HEK293T (cell line): ENCODE results near the gene ADIPOQ.

ENCODE experiments used
- ELF4 ChIP-seq: fragments of 450-650 bp; IDR thresholded peaks from 2 replicates; pipeline ENCODE4 v1.6.1; 2017; ENCODE audit warnings: antibody characterized with exemption
- NFRKB ChIP-seq: fragments of 450-650 bp; IDR thresholded peaks from 2 replicates; pipeline ENCODE4 v1.6.1; 2016; ENCODE audit warnings: mild to moderate bottlenecking, moderate library complexity

DNA sequence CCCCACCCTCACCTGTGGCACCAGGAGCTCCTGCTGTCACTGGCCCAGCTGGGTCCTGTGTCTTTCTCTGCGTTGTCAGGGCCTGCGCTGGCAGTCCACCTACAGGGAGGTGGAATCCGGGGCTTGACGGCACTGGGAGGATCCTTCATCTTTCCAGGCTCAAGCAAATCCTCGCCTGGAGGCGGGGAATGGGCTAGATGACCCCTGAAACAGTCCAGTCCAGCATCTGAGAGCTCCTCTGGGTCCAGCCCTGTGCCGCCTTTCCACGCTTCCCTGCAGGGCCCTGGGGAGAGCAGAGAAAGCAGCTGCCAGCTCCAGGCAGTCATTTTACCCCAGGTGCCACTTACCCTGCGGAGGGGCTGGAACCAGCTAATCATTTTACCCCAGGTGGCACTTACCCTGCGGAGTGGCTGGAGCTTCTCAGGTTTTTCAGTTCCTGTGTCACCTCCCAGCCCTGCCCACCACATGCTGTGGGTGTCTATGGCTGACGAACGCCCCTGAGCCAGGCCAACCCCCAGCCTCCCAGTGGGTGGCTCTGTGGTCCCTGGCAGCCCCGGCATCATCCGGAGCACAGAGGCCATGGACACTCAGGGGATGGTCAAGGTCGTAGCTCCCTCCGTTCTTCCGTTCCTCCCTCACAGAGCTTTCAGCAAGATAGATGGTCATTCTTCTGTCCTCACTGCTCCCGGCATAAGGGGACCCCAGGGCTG is 17.9 kb upstream of the ADIPOQ start:
- TF ChIP-seq ELF4 (no peak), NFRKB (no peak)
